Epithelial cell of esophagus (primary cell): ENCODE data around the gene CTNND2.

Experiments used
- DNase-seq: peaks from one replicate; pipeline ENCODE4 v3.0.0; 2010; ENCODE audit warnings: low read depth
- H3K4me3 ChIP-seq: 2 replicates; pipeline ENCODE4 v1.5.1; 2011; ENCODE audit warnings: mild to moderate bottlenecking, low read length, control low read depth
- TF ChIP-seq, protein P1 (sequence below): IDR thresholded peaks from 2 replicates; pipeline ENCODE4 v1.5.1; 2011; ENCODE audit warnings: low read depth, mild to moderate bottlenecking, low read length, control low read depth, inconsistent platforms; ENCODE audit not compliant: insufficient read depth; ENCODE audit errors: missing control alignments

CTNND2 gene

GRCh38 chr5:10999714-11000113 is 904.5 kb downstream of the CTNND2 start:
- no peak overlapping the region for H3K4me3 ChIP-seq
- TF ChIP-seq, protein P1, sequence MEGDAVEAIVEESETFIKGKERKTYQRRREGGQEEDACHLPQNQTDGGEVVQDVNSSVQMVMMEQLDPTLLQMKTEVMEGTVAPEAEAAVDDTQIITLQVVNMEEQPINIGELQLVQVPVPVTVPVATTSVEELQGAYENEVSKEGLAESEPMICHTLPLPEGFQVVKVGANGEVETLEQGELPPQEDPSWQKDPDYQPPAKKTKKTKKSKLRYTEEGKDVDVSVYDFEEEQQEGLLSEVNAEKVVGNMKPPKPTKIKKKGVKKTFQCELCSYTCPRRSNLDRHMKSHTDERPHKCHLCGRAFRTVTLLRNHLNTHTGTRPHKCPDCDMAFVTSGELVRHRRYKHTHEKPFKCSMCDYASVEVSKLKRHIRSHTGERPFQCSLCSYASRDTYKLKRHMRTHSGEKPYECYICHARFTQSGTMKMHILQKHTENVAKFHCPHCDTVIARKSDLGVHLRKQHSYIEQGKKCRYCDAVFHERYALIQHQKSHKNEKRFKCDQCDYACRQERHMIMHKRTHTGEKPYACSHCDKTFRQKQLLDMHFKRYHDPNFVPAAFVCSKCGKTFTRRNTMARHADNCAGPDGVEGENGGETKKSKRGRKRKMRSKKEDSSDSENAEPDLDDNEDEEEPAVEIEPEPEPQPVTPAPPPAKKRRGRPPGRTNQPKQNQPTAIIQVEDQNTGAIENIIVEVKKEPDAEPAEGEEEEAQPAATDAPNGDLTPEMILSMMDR: no peak
- DNase-seq: no peak

- no peak overlapping the region for H3K4me3 ChIP-seq
- DNase-seq: no peak
- TF ChIP-seq, protein P1: no peak
These were observed 908.4 kb downstream of the CTNND2 start for GRCh38 chr5:10995891-10996290.

- TF ChIP-seq, protein P1: no peak
- DNase-seq: no peak
- H3K4me3 ChIP-seq: no peak overlapping the region
These were observed 909.9 kb downstream of the CTNND2 start for GRCh38 chr5:10994091-10994986.

DNA sequence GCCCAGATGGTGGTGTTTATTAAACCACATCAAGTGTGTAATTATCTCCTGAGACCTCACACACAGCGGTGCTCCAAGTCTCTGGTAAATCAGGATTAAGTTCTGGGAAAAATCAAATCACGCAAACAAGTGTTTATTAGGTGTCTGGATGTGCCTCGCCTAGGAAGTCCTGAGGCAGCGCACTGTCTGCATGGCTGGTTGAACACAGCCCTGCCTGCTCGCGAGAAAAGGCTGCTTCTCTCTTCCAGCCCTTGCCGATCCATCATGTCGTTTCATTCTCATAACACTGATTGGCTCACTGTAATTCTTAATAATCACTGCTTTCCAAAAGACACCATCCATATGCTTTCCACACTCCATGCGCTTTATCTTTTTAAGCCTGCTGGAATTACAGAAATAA is 913.6 kb downstream of the CTNND2 start:
- no peak overlapping the region for H3K4me3 ChIP-seq
- TF ChIP-seq, protein P1: no peak

DNA sequence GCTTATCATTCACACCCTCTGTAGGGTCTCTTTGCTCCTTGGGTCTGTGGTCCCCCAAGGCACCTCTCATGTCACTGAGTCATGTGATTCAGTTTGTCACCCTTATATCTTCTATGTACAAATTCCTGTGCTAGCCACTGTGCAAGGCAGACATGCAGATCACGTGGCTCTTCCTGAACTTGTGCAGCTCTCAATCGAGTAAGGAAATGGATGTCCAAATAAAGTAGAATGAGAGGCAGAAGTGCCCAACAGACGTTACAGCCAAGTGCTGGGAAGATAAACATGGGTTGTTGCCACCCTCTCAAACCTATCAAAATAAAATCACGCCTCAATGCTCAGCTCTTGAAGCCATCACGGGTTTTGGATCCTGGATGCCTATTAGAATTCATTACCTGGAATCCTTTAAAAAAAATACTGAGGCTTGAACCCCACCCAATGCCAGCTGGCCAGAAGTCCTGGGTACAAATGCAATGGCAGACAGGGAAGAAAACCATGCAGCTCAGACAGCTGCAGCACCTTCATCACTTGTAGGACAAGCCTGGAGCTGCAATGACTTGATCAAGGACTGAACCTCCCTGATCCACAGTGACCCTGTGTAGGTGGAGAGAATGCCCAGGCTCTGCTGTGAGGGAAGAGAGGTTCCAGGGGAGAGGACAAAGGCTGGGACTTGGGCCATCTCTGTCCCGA is 914.5 kb downstream of the CTNND2 start:
- TF ChIP-seq, protein P1: no peak
- DNase-seq: no peak
- H3K4me3 ChIP-seq: no peak overlapping the region

More for the DNA sequence above, 913.6 kb downstream of the CTNND2 start:
- no peak for DNase-seq

GRCh38 chr5:10988622-10989021 is 915.6 kb downstream of the CTNND2 start:
- no peak overlapping the region for H3K4me3 ChIP-seq
- DNase-seq: no peak
- TF ChIP-seq, protein P1: no peak
